BLaER1 treated with 17β-estradiol and CSF1 and Interleukin-3, amounts not matched to agents 10 nM and 100 nM (cell line): ENCODE results near the gene EPB41L5.
A peak's percentile ranks its signal among the peaks of the same experiment; 100 is the strongest.
"Not testable (repeated sequence)": the region's sequence is repeated elsewhere in the genome, so short reads cannot be mapped to it uniquely, and the experiment has no call there.

Experiments
- H3K27ac ChIP-seq, 11 experiments: shearing (Covaris generic); formaldehyde crosslinking; 2 replicates each; pipeline ENCODE4 v1.8.1; 2022
- H3K27me3 ChIP-seq, 11 experiments: shearing (Covaris generic); formaldehyde crosslinking; 2 replicates each; pipeline ENCODE4 v1.8.1; 2022
- H3K36me3 ChIP-seq, 11 experiments: shearing (Covaris generic); formaldehyde crosslinking; 2 replicates each; pipeline ENCODE4 v1.8.1; 2022
- H3K4me1 ChIP-seq, 10 experiments: shearing (Covaris generic); formaldehyde crosslinking; 2 replicates each; pipeline ENCODE4 v1.8.1; 2022
- H3K4me2 ChIP-seq, 11 experiments: shearing (Covaris generic); formaldehyde crosslinking; 2 replicates each; pipeline ENCODE4 v1.8.1; 2022
- H3K4me3 ChIP-seq, 10 experiments: shearing (Covaris generic); formaldehyde crosslinking; 2 replicates each; pipeline ENCODE4 v1.8.1; 2022
- H3K9ac ChIP-seq, 11 experiments: shearing (Covaris generic); formaldehyde crosslinking; 2 replicates each; pipeline ENCODE4 v1.8.1; 2022
- H3K9me3 ChIP-seq, 11 experiments: shearing (Covaris generic); formaldehyde crosslinking; replicated peaks in 1 of 11; 2 replicates each; pipeline ENCODE4 v1.8.1; 2022
- H4K20me1 ChIP-seq, 11 experiments: shearing (Covaris generic); formaldehyde crosslinking; 2 replicates each; pipeline ENCODE4 v1.8.1; 2022
- Cebpa-rat ChIP-seq, 11 experiments: shearing (Covaris generic); IDR thresholded peaks; 2 replicates each; pipeline ENCODE4 v1.8.1; 2022

Gene EPB41L5

GRCh38 chr2:120012771-120013596, at the start of gene EPB41L5:
TSS of gene EPB41L5 (plus strand) at chr2:120013077. CDS start at chr2:120019085, 6,008 bp downstream.
- Histone ChIP-seq H3K4me1 (peaks cover 10 to 27% (median 19%) of the 10 kb centered on the region in 10 experiments; a peak in 18 of 20 replicates), H3K9ac (peak within 1 kb of the TSS; percentile 82 to 91 (median 87)), H3K27me3 (no peaks in the 10 kb centered on the region), H3K9me3 (no peaks in the 10 kb centered on the region), H3K4me2 (peak within 1 kb of the TSS; percentile 68 to 93 (median 77)), H3K27ac (peak within 1 kb of the TSS; percentile 46 to 87 (median 80); a peak in 21 of 22 replicates), H4K20me1 (peaks cover 0 to 16% (median 0%) of the 10 kb centered on the region in 11 experiments; a peak in 3 of 22 replicates), H3K4me3 (peak within 1 kb of the TSS; percentile 82 to 99 (median 89)), H3K36me3 (no peaks in the 10 kb centered on the region)
- TF ChIP-seq Cebpa-rat (IDR thresholded peaks at IDR 0.05), result no peak

- no peak for TF ChIP-seq Cebpa-rat (IDR thresholded peaks at IDR 0.05)
- no peaks in the 10 kb centered on the region for H3K27me3 ChIP-seq
- H3K27ac ChIP-seq, result no peak overlapping the region
- H3K4me1 ChIP-seq, result no peaks in the 10 kb centered on the region
- H4K20me1 ChIP-seq, result no peaks in the 10 kb centered on the region
- no peak overlapping the region for H3K9ac ChIP-seq
- H3K36me3 ChIP-seq, result peaks cover 0 to 11% (median 6%) of the 10 kb centered on the region in 11 experiments; a peak in 12 of 22 replicates
- H3K4me3 ChIP-seq, result no peak overlapping the region
- H3K9me3 ChIP-seq, result no peaks in the 10 kb centered on the region
- no peak overlapping the region for H3K4me2 ChIP-seq
Measured at GRCh38 chr2:119981896-119982295, 31.0 kb upstream of the EPB41L5 start.

- Histone ChIP-seq H3K9me3 (no peaks in the 10 kb centered on the region), H3K36me3 (peaks cover 0 to 5% (median 3%) of the 10 kb centered on the region in 11 experiments; a peak in 8 of 22 replicates), H3K27ac (no peak overlapping the region), H3K4me3 (no peak overlapping the region), H3K4me2 (no peak overlapping the region), H4K20me1 (no peaks in the 10 kb centered on the region), H3K27me3 (no peaks in the 10 kb centered on the region), H3K4me1 (no peaks in the 10 kb centered on the region), H3K9ac (no peak overlapping the region)
- TF ChIP-seq Cebpa-rat (IDR thresholded peaks at IDR 0.05), result no peak
Measured at GRCh38 chr2:119982506-119982905, 30.4 kb upstream of the EPB41L5 start.

- H3K27me3 ChIP-seq, result no peaks in the 10 kb centered on the region
- no peaks in the 10 kb centered on the region for H3K36me3 ChIP-seq
- no peaks in the 10 kb centered on the region for H3K9me3 ChIP-seq
- TF ChIP-seq Cebpa-rat (IDR thresholded peaks at IDR 0.05), result no peak
- H3K27ac ChIP-seq, result no peak overlapping the region
- H3K9ac ChIP-seq, result no peak overlapping the region
- no peak overlapping the region for H3K4me2 ChIP-seq
- H4K20me1 ChIP-seq, result no peaks in the 10 kb centered on the region
- no peak overlapping the region for H3K4me3 ChIP-seq
- no peaks in the 10 kb centered on the region for H3K4me1 ChIP-seq
Measured at GRCh38 chr2:119983108-119983507, 29.8 kb upstream of the EPB41L5 start.

GRCh38 chr2:119996148-119996547, 16.7 kb upstream of the EPB41L5 start:
- Histone ChIP-seq H3K9ac (no peak overlapping the region), H4K20me1 (no peaks in the 10 kb centered on the region), H3K9me3 (peaks cover 0 to 14% (median 6%) of the 10 kb centered on the region in 11 experiments; a peak in 6 of 22 replicates), H3K4me1 (no peaks in the 10 kb centered on the region), H3K27me3 (no peaks in the 10 kb centered on the region), H3K27ac (no peak overlapping the region), H3K36me3 (no peaks in the 10 kb centered on the region), H3K4me3 (no peak overlapping the region), H3K4me2 (no peak overlapping the region)
- no peak for TF ChIP-seq Cebpa-rat (IDR thresholded peaks at IDR 0.05)

- not testable (repeated sequence) for H3K27me3 ChIP-seq, H3K4me2 ChIP-seq, H3K36me3 ChIP-seq, H3K4me1 ChIP-seq, H3K27ac ChIP-seq, H4K20me1 ChIP-seq, H3K4me3 ChIP-seq, H3K9ac ChIP-seq
- peaks cover 0 to 14% (median 6%) of the 10 kb centered on the region in 11 experiments; a peak in 6 of 22 replicates for H3K9me3 ChIP-seq
Measured at GRCh38 chr2:119996896-119997891, 15.7 kb upstream of the EPB41L5 start.

GRCh38 chr2:120001471-120001870, 11.4 kb upstream of the EPB41L5 start:
- Histone ChIP-seq H3K9me3 (peaks cover 0 to 14% (median 6%) of the 10 kb centered on the region in 11 experiments; a peak in 6 of 22 replicates), H3K27me3 (no peaks in the 10 kb centered on the region), H3K4me1 (peaks cover 0 to 7% (median 0%) of the 10 kb centered on the region in 10 experiments; a peak in 7 of 20 replicates), H3K36me3 (no peaks in the 10 kb centered on the region), H3K4me2 (no peak overlapping the region), H4K20me1 (no peaks in the 10 kb centered on the region), H3K4me3 (no peak overlapping the region), H3K9ac (no peak overlapping the region), H3K27ac (no peak overlapping the region)
- TF ChIP-seq Cebpa-rat (IDR thresholded peaks at IDR 0.05), result no peak

- no peaks in the 10 kb centered on the region for H3K36me3 ChIP-seq
- H3K9ac ChIP-seq, result no peak overlapping the region
- no peak overlapping the region for H3K4me3 ChIP-seq
- H3K27me3 ChIP-seq, result no peaks in the 10 kb centered on the region
- H3K4me2 ChIP-seq, result no peak overlapping the region
- TF ChIP-seq Cebpa-rat (IDR thresholded peaks at IDR 0.05), result no peak
- no peaks in the 10 kb centered on the region for H4K20me1 ChIP-seq
- no peak overlapping the region for H3K27ac ChIP-seq
- H3K9me3 ChIP-seq, result peaks cover 0 to 12% (median 0%) of the 10 kb centered on the region in 11 experiments; a peak in 2 of 22 replicates
- H3K4me1 ChIP-seq, result peaks cover 0 to 10% (median 0%) of the 10 kb centered on the region in 10 experiments; a peak in 7 of 20 replicates
Measured at GRCh38 chr2:120004254-120004653, 8.6 kb upstream of the EPB41L5 start.
